Measurements from ENCODE around the gene CDCA4. TPM values are rescaled to one million over a fixed set of nuclear protein-coding genes. Genes with fewer than 3 reads are reported as not detected.
A peak's percentile ranks its signal among the peaks of the same experiment; 100 is the strongest.
"Not testable (repeated sequence)": the region's sequence is repeated elsewhere in the genome, so short reads cannot be mapped to it uniquely, and the experiment has no call there.

CDCA4 gene
- total RNA-seq, 2 donors from 2014 or later, result 46.6 to 65.1 TPM

- peaks cover 11% of the 10 kb centered on the region for H3K4me1 Mint-ChIP-seq
- no peak overlapping the region for H3K27ac Mint-ChIP-seq
- no peaks in the 10 kb centered on the region for H3K9me3 Mint-ChIP-seq
- H3K36me3 Mint-ChIP-seq (ENCODE audit: low read depth), result no peaks in the 10 kb centered on the region
- Histone ChIP-seq H3K9me3 (ENCODE audit: control insufficient read depth, low read length) (no peaks in the 10 kb centered on the region), H3K36me3 (ENCODE audit: control insufficient read depth, insufficient read depth, low read length) (no peaks in the 10 kb centered on the region), H3K27me3 (ENCODE audit: control insufficient read depth, insufficient read depth, low read length, poor library complexity, severe bottlenecking) (peaks cover 26% of the 10 kb centered on the region), H3K9ac (ENCODE audit: extremely low read depth, low read length, poor library complexity, severe bottlenecking) (no peak overlapping the region), H3K4me3 (ENCODE audit: low read length) (no peak overlapping the region), H3K27ac (ENCODE audit: low read depth, low read length) (peak overlapping the region; percentile 55), H3K4me1 (ENCODE audit: control insufficient read depth, insufficient read depth, low read length) (no peaks in the 10 kb centered on the region)
- no peak for TF ChIP-seq CTCF (conservative IDR thresholded peaks at IDR 0.05)
- no peak for DNase-seq
- no peak overlapping the region for H3K4me3 Mint-ChIP-seq
- 87% methylated on average over 2 of the region's 2 CpGs; no CpG with 5 or more reads in 1 of the 2 experiments for WGBS, 2 experiments (ENCODE audit: insufficient coverage in 1 of 2, insufficient read length in 1 of 2)
- peaks cover 59% of the 10 kb centered on the region for H3K27me3 Mint-ChIP-seq (ENCODE audit: insufficient read depth)
Observed at GRCh38 chr14:105030194-105030593, 9.3 kb upstream of the CDCA4 start.

- no peak for TF ChIP-seq CTCF (conservative IDR thresholded peaks at IDR 0.05)
- Mint-ChIP-seq H3K36me3 (ENCODE audit: low read depth) (no peaks in the 10 kb centered on the region), H3K9me3 (no peaks in the 10 kb centered on the region), H3K4me1 (peaks cover 11% of the 10 kb centered on the region), H3K27ac (no peak overlapping the region), H3K27me3 (ENCODE audit: insufficient read depth) (peaks cover 52% of the 10 kb centered on the region), H3K4me3 (no peak overlapping the region)
- Histone ChIP-seq H3K9me3 (ENCODE audit: control insufficient read depth, low read length) (no peaks in the 10 kb centered on the region), H3K4me3 (ENCODE audit: low read length) (no peak overlapping the region), H3K27ac (ENCODE audit: low read depth, low read length) (no peak overlapping the region), H3K9ac (ENCODE audit: extremely low read depth, low read length, poor library complexity, severe bottlenecking) (no peak overlapping the region), H3K36me3 (ENCODE audit: control insufficient read depth, insufficient read depth, low read length) (no peaks in the 10 kb centered on the region), H3K27me3 (ENCODE audit: control insufficient read depth, insufficient read depth, low read length, poor library complexity, severe bottlenecking) (peaks cover 22% of the 10 kb centered on the region), H3K4me1 (ENCODE audit: control insufficient read depth, insufficient read depth, low read length) (no peaks in the 10 kb centered on the region)
- WGBS, 2 experiments (ENCODE audit: insufficient coverage in 1 of 2, insufficient read length in 1 of 2), result 95 to 96% methylated on average over 6 to 7 of the region's 7 CpGs
- DNase-seq, result no peak
Observed at GRCh38 chr14:105029402-105029801, 8.5 kb upstream of the CDCA4 start.

GRCh38 chr14:105028251-105028927 is 7.5 kb upstream of the CDCA4 start:
- Histone ChIP-seq H3K27me3 (ENCODE audit: control insufficient read depth, insufficient read depth, low read length, poor library complexity, severe bottlenecking) (peaks cover 12% of the 10 kb centered on the region), H3K27ac (ENCODE audit: low read depth, low read length) (no peak overlapping the region), H3K4me3 (ENCODE audit: low read length) (no peak overlapping the region), H3K9ac (ENCODE audit: extremely low read depth, low read length, poor library complexity, severe bottlenecking) (no peak overlapping the region), H3K9me3 (ENCODE audit: control insufficient read depth, low read length) (no peaks in the 10 kb centered on the region), H3K4me1 (ENCODE audit: control insufficient read depth, insufficient read depth, low read length) (no peaks in the 10 kb centered on the region), H3K36me3 (ENCODE audit: control insufficient read depth, insufficient read depth, low read length) (no peaks in the 10 kb centered on the region)
- Mint-ChIP-seq H3K36me3 (ENCODE audit: low read depth) (no peaks in the 10 kb centered on the region), H3K4me3 (no peak overlapping the region), H3K27me3 (ENCODE audit: insufficient read depth) (peaks cover 42% of the 10 kb centered on the region), H3K4me1 (peaks cover 6% of the 10 kb centered on the region), H3K9me3 (no peaks in the 10 kb centered on the region), H3K27ac (no peak overlapping the region)
- TF ChIP-seq CTCF (conservative IDR thresholded peaks at IDR 0.05), result no peak
- DNase-seq, result no peak
- WGBS, 2 experiments (ENCODE audit: insufficient coverage in 1 of 2, insufficient read length in 1 of 2), result 84 to 95% methylated on average over 7 to 12 of the region's 12 CpGs

GRCh38 chr14:105027718-105028117 is 6.8 kb upstream of the CDCA4 start:
- H3K4me3 ChIP-seq (ENCODE audit: low read length); H3K27ac ChIP-seq (ENCODE audit: low read depth, low read length); H3K27ac Mint-ChIP-seq; H3K36me3 ChIP-seq (ENCODE audit: control insufficient read depth, insufficient read depth, low read length); H3K9ac ChIP-seq (ENCODE audit: extremely low read depth, low read length, poor library complexity, severe bottlenecking); H3K9me3 Mint-ChIP-seq; H3K4me1 ChIP-seq (ENCODE audit: control insufficient read depth, insufficient read depth, low read length); H3K4me1 Mint-ChIP-seq; H3K9me3 ChIP-seq (ENCODE audit: control insufficient read depth, low read length); H3K36me3 Mint-ChIP-seq (ENCODE audit: low read depth); H3K27me3 ChIP-seq (ENCODE audit: control insufficient read depth, insufficient read depth, low read length, poor library complexity, severe bottlenecking); DNase-seq; H3K4me3 Mint-ChIP-seq: not testable (repeated sequence)
- 88 to 92% methylated on average over 4 of the region's 4 CpGs for WGBS, 2 experiments (ENCODE audit: insufficient coverage in 1 of 2, insufficient read length in 1 of 2)
- peaks cover 36% of the 10 kb centered on the region for H3K27me3 Mint-ChIP-seq (ENCODE audit: insufficient read depth)

Data from endodermal cell (in vitro differentiated cells).